ENCODE data around the gene GATAD2A. TPM values are rescaled to one million over a fixed set of nuclear protein-coding genes. Genes with fewer than 3 reads are reported as not detected.

The GATAD2A gene
- total and polyA plus RNA-seq, 2 of the 13 experiments (the other 11 are each of a cell fraction or from before 2014, with no cell fraction given): 16.8 to 28.6 TPM

DNA sequence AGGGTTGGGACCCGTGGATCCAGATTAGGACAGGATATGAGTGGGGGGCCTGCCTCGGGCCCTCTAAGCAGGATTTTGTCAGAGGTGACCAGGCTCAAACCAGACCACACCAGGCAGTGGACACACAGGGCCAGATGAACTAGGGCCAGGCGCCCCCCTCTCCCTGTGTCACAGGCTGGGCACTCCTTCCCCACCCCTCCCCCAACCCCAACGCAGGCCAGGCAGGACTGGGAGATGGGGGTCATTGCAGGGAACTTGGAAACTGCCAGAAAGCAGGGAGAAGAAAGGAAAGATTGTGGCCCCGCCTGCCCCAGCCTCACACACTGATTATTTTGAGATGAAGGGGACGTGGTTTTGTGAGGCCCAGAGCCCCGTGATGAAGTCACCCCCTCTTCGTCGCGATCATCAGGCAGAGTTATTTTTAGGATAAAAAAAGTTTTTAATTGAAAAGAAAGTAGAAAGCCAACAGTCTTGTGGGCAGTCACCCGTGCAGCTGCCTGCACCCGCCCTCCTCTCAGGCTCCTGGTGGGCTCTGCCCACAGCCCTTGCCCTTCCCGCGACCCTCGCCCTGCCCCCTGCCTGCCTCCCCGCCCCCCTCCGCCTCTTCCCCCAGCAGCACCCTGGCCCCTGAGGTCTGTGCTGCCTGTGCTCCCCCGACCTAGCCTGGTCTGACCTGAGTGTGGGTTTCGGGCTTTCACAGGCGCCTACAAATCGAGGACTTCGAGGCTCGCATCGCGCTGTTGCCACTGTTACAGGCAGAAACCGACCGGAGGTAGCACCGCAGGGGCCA is 121.3 kb downstream of the GATAD2A start:
- Histone ChIP-seq H3K27ac (ENCODE audit: extremely low read length, insufficient read depth, low read length) (no peak overlapping the region), H3K9me3 (ENCODE audit: low read length) (no peaks in the 10 kb centered on the region), H3K79me2 (ENCODE audit: insufficient read depth, low read length) (peaks cover 8% of the 10 kb centered on the region), H3K36me3 (replicated peaks in 1 of 2; ENCODE audit: control insufficient read depth in 1 of 2, insufficient read depth in 2 of 2, low read length in 2 of 2) (peaks cover 6 to 24% of the 10 kb centered on the region in 2 experiments; a peak in 3 of 5 replicates), H2AFZ (ENCODE audit: low read length) (no peak overlapping the region), H3K4me3 (replicated peaks in 1 of 3; ENCODE audit: insufficient read depth in 1 of 3, low read depth in 2 of 3, low read length in 3 of 3) (no peak overlapping the region), H3K9ac (ENCODE audit: insufficient read depth, low read depth, low read length) (no peak overlapping the region), H3K4me2 (ENCODE audit: low read depth, low read length) (no peak overlapping the region), H4K20me1 (ENCODE audit: insufficient read depth, low read length) (peaks cover 11% of the 10 kb centered on the region), H3K27me3 (ENCODE audit: control insufficient read depth in 1 of 2, insufficient read depth in 2 of 2, low read length in 2 of 2) (no peaks in the 10 kb centered on the region), H3K4me1 (ENCODE audit: insufficient read depth, low read length) (no peaks in the 10 kb centered on the region)
- intact Hi-C loops (cut with micrococcal nuclease; ENCODE audit: unreplicated experiment) (no loop called here), in situ Hi-C loops (cut with HindIII; ENCODE audit: extremely low pct_ligation_motif_present, low pct_unique_long_range_greater_than_20kb) (loop anchor here (25.0 kb wide), 1 partner anchor 436 kb away; no protein-coding TSS in a partner anchor)
- FAIRE-seq (no peak), ATAC-seq (no peak), DNase-seq (ENCODE audit: low spot score) (no peak)
- 98% methylated on average over 26 of the region's 28 CpGs for WGBS (ENCODE audit: low lambda C conversion rate)
- no TSS peak for BruUV-seq (replicated peaks)
- TF ChIP-seq GABPA (IDR thresholded peaks at IDR 0.05; ENCODE audit: low read depth, low read length) (no peak), GABPA (CRISPR knock-in tag; IDR thresholded peaks at IDR 0.05; ENCODE audit: low read depth) (no peak), ZFP36 (IDR thresholded peaks at IDR 0.05; ENCODE audit: borderline replicate concordance, low read depth, low read length, partially characterized antibody) (no peak)
- POLR2A ChIA-PET: no interaction called here
- CTCF ChIA-PET (ENCODE audit: low intra/inter-chr PET ratio, low total read pairs): no interaction called here

DNA sequence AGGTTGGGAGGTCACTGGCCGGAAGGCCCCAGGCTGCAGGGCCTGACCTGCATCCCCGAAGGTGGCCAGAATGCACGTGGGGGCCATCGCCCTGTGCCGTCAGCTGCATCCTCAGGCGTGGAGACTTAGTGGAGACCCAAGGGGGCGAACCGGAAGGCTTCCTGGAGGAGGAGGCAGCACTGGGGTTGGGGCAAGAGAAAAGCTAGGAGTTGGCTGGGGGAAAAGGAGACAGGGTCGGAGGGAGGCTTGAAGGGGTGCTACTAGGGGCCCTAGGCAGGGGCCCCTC is 121.8 kb downstream of the GATAD2A start:
- H3K9me3 ChIP-seq (ENCODE audit: low read length): no peaks in the 10 kb centered on the region
- H3K4me3 ChIP-seq (replicated peaks in 1 of 3; ENCODE audit: insufficient read depth in 1 of 3, low read depth in 2 of 3, low read length in 3 of 3): no peak overlapping the region
- peaks cover 11% of the 10 kb centered on the region for H4K20me1 ChIP-seq (ENCODE audit: insufficient read depth, low read length)
- DNase-seq (ENCODE audit: low spot score): no peak
- peaks cover 6% of the 10 kb centered on the region for H3K79me2 ChIP-seq (ENCODE audit: insufficient read depth, low read length)
- FAIRE-seq: no peak
- peaks cover under 1% of the 10 kb centered on the region; the same call in 1 of the 2 replicates for H3K4me1 ChIP-seq (ENCODE audit: insufficient read depth, low read length)
- intact Hi-C loops (cut with micrococcal nuclease; ENCODE audit: unreplicated experiment): no loop called here
- no peak overlapping the region for H2AFZ ChIP-seq (ENCODE audit: low read length)
- 99% methylated on average over 8 of the region's 9 CpGs for WGBS (ENCODE audit: low lambda C conversion rate)
- no peaks in the 10 kb centered on the region for H3K27me3 ChIP-seq (ENCODE audit: control insufficient read depth in 1 of 2, insufficient read depth in 2 of 2, low read length in 2 of 2)
- TF ChIP-seq RBFOX2 (IDR thresholded peaks at IDR 0.05; ENCODE audit: low read depth, low read length): 0 out of 2 replicates have a peak, but pooled peaks have one; percentile 40
- TF ChIP-seq ZNF607 (CRISPR knock-in tag; IDR thresholded peaks at IDR 0.05; ENCODE audit: borderline replicate concordance): no peak
- BruUV-seq (replicated peaks): no TSS peak
- no peak overlapping the region for H3K4me2 ChIP-seq (ENCODE audit: low read depth, low read length)
- H3K9ac ChIP-seq (ENCODE audit: insufficient read depth, low read depth, low read length): no peak overlapping the region
- H3K27ac ChIP-seq (ENCODE audit: extremely low read length, insufficient read depth, low read length): no peak overlapping the region
- peaks cover 6 to 24% of the 10 kb centered on the region in 2 experiments; a peak in 3 of 5 replicates for H3K36me3 ChIP-seq (replicated peaks in 1 of 2; ENCODE audit: control insufficient read depth in 1 of 2, insufficient read depth in 2 of 2, low read length in 2 of 2)
- no peak for ATAC-seq
- POLR2A ChIA-PET: no interaction called here
- CTCF ChIA-PET (ENCODE audit: low intra/inter-chr PET ratio, low total read pairs): no interaction called here
- in situ Hi-C loops (cut with HindIII; ENCODE audit: extremely low pct_ligation_motif_present, low pct_unique_long_range_greater_than_20kb): loop anchor here (25.0 kb wide), 1 partner anchor 435 kb away; no protein-coding TSS in a partner anchor
